CD1c-positive myeloid dendritic cell (primary cell): ENCODE results near the gene EIF2B1.
A peak's percentile ranks its signal among the peaks of the same experiment; 100 is the strongest.

Experiments used
- DNase-seq: peaks from one replicate; pipeline ENCODE4 v3.0.0-alpha.2; 2016; ENCODE audit errors: extremely low spot score

EIF2B1 gene

DNA sequence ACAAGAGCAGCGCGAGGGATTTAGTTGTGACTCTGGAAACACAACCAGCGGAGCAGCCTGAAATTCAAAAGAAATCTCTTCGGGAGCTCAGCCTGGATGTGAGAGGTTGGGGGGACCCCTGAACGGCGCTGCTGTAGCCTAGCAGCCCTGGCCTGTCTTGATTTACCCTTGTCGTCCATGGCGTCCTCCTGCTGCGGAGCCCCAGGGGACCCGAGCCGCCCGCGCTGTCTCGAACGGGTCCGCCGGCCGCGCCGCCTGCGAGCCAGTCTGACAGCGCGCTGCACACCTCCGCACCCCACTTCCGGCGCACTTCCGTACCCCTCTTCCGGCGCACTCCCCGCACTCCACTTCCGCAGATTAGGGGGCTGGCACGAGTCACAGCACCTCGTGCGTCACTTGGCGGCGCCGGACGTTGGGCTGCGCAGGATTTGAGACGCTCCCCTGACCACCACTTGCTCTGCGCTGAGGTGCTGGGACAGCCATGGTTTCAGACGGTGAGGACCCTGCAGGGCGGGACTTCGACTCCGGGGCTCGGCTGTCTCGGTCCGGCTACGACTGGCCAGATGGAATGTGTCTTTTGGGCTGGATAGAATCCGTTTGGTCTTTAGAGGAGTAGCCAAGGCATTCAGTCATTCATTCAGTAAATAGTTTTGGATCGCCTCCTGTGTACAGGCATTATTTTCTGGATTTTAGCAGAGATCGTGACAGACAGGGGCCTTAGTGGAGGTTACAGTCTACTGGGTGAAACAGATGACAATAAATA is at the start of gene EIF2B1, which contains the start of gene GTF2H3:
Gene EIF2B1, minus strand, starts transcription at position 308 of the 763 bp plus-strand sequence. Its CDS starts 129 bp downstream, at position 179.
Gene GTF2H3, plus strand, starts transcription at position 451 of the 763 bp plus-strand sequence. Its CDS starts 31 bp downstream, at position 482.
- peak; percentile 98 for DNase-seq

GRCh38 chr12:123681605-123682004 is 48.1 kb upstream of the EIF2B1 start:
- DNase-seq, result peak; percentile 62

DNA sequence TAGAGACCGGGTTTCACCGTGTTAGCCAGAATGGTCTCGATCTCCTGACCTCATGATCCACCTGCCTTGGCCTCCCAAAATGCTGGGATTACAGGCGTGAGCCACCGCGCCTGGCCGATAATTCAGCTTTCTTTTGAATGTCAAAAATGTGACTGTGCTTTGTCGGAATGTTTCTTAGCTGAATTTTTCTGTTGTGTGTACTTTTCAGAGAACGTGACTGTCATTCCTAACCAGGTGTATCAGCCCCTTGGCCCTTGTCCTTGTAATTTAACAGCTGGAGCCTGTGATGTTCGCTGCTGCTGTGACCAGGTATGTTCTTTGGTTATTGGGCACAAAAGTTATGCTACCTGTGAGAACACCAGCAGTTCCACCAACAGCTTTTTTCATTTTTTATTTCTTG is 45.5 kb upstream of the EIF2B1 start:
- DNase-seq, result no peak

DNA sequence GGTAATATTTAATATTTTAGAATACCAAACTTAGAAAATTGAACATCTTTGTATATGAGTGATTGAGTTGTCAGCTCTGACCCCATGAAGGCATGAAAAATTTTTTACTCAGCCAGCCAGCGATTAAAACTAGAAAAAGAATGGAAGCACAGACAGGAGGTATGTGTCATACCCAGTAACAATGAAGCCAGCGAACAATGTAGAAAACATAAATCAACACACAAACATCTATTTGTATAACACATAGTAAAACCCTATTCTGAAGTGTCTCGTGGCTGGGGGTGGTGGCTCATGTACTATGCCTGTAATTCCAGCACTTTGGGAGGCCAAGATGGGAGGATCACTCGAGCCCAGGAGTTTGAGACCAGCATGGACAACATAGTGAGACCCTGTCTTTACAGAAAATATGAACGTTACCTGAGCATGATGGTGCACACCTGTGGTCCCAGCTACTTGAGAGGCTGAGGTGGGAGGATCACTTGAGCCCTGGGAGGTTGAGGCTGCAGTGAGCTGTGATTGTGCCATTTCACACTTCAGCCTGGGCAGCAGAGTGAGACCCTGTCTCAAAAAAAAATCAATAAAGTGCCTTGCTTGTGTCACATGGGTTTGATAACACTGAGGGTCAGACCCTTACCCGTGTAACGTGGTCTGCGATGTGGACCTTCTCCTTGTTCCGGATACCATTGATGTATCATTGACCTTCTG is 43.3 kb upstream of the EIF2B1 start:
- no peak for DNase-seq

DNA sequence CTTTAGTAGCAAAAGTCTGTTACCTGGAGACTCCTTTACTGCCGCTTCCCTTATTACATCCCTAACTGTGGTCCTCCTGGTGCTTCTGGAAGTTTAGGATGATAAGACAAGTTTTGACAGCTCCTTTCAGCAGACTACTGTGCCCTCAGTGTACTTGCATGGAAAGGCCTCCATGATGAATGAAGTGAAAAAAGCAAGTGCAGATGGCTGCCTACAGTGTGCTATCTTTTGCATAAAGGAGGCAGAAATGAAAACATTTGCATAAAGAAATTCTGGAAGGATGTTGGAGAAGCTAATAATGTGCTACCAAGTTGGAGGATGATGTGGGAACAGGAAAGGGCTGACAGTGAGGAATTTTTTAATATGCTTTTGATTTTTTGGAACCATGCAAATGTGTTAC is 42.0 kb upstream of the EIF2B1 start:
- no peak for DNase-seq

DNA sequence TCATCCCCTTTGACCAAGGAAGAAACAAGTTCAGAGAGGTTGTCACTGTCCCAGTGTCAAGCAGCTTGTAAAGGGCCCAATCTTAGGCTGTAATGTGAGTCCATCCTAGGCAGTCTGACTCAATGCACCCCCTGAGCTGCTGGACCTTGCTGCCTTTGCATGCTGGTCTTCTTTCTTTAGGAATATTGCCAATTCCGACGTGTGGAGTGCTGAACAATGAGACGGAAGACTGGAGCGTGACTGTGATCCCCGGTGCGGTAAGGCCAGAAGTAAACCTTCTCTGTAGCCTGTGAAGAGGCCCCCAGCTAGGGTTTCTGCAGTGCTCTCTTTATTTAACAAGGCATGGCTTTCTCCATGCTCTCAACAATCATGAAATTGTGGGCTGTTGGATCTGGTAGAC is 38.4 kb upstream of the EIF2B1 start:
- no peak for DNase-seq

- peak; percentile 93 for DNase-seq
Measured at GRCh38 chr12:123670882-123671728, 37.6 kb upstream of the EIF2B1 start, which contains the start of gene TCTN2. TSS of gene TCTN2 (plus strand) at chr12:123671113. CDS start at chr12:123671241, 128 bp downstream.

- no peak for DNase-seq
Measured at GRCh38 chr12:123667771-123668170, 34.3 kb upstream of the EIF2B1 start.

GRCh38 chr12:123659996-123660727 is 26.7 kb upstream of the EIF2B1 start:
- peak; percentile 37 for DNase-seq

DNA sequence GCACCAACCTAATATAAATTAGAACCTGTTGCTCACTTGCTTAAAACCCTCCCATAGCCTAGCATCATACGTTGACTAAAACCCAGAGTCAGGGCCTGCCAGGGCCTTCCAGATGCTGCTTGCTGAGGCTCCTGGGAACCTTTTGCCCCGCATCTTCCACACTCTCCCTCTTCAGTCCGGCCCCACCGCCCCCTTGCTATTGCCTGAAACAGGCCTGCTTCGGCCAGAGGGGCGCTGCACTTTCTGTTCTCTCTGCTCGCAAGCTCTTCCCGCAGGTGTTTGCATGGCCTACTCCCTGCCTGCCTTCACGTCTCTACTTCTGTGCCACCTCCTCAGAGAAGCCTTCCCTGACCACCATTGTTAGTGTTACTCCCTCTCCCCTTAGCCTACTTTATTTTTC is 23.7 kb upstream of the EIF2B1 start:
- DNase-seq, result no peak

- DNase-seq, result no peak
Measured at GRCh38 chr12:123656392-123656791, 22.9 kb upstream of the EIF2B1 start.

- no peak for DNase-seq
Measured at GRCh38 chr12:123655420-123655819, 21.9 kb upstream of the EIF2B1 start.

- no peak for DNase-seq
Measured at GRCh38 chr12:123654129-123654701, 20.7 kb upstream of the EIF2B1 start.

- DNase-seq, result no peak
Measured at GRCh38 chr12:123648401-123648800, 14.9 kb upstream of the EIF2B1 start.

- no peak for DNase-seq
Measured at GRCh38 chr12:123645878-123646277, 12.4 kb upstream of the EIF2B1 start.

DNA sequence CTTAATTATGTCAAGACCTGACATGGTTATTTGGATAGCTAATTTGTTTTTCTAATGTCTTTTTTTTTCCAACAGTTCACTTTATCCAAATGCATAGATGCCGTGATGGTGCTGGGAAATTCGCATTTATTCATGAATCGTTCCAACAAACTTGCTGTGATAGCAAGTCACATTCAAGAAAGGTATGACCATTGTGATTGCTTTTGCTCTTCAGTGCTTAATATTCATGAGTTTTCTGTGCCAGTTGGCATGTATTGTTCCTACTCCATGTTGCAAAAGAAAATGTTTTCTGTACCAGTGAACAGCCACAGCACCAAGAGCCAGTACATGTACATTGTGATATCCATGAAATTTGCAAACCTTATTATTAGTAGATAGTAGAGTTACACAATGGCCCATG is 11.9 kb upstream of the EIF2B1 start:
- DNase-seq, result no peak

GRCh38 chr12:123643911-123644310 is 10.4 kb upstream of the EIF2B1 start:
- DNase-seq, result no peak

DNA sequence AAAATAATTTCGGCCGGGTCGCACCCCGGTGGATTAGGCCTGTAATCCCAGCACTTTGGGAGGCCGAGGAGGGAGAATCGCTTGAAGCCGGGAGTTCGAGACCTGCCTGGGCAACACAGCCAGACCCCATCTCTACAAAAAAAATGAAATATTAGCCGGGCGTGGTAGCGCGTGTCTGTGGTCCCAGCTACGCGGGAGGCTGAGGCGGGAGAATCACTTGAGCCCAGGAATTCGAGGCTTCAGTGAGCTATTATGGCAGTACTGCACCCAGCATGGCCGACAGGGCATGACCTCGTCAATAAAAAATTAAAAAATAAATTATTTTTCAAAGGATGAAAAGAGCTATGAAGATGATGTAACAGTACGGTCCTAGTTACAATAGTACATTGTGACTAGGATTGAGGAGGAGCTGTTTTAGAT is 666 bp upstream of the EIF2B1 start:
- no peak for DNase-seq

GRCh38 chr12:123621619-123622530 is 11.6 kb downstream of the EIF2B1 start:
- no peak for DNase-seq

DNA sequence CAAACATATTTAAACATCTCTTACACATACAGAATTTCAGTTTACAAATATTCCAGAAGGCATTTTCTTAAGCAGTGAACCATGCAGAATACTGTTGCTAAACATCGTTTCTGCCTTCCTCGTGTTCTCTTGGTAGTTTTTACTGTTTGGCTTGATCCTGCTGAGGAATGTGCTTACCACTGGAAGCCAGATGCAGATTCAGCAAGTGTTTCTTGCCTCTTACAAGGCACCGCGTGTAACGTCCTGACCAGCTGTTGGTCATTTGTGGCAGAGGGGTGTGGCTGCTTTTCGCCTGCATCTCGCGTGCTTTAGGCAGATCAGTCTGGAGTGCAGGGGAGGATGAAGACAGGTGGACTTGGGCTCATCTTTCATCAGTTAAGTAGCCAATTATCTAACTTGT is 12.4 kb downstream of the EIF2B1 start:
- DNase-seq, result no peak
